ENCODE data around the gene ANKRD36C.
"Not testable (repeated sequence)": the region's sequence is repeated elsewhere in the genome, so short reads cannot be mapped to it uniquely, and the experiment has no call there.

GRCh38 chr2:96033997-96034396, 42.4 kb upstream of the ANKRD36C start:
- TF ChIP-seq CTCF (IDR thresholded peaks at IDR 0.05); EZH2 (IDR thresholded peaks at IDR 0.05; ENCODE audit: borderline replicate concordance, insufficient read depth, low read depth, low read length, poor library complexity, severe bottlenecking): not testable (repeated sequence)
